ENCODE measurements around the gene PDE2A.

GRCh38 chr11:72626414-72626936 is 47.7 kb downstream of the PDE2A start:
- TF ChIP-seq POLR2AphosphoS5 (IDR thresholded peaks at IDR 0.05; ENCODE audit: low read depth, low read length) (no peak), POU2F2 (IDR thresholded peaks at IDR 0.05; ENCODE audit: low read depth, low read length) (no peak), PAX5 (IDR thresholded peaks at IDR 0.05; ENCODE audit: insufficient read depth, low read length, severe bottlenecking) (no peak), TAF1 (IDR thresholded peaks at IDR 0.05; ENCODE audit: low read depth, low read length) (no peak)
